Activated CD8-positive, alpha-beta T cell treated with anti-CD3 and anti-CD28 coated beads for 36 hours (primary cell): ENCODE data around the gene ZFHX3. TPM values are rescaled to one million over a fixed set of nuclear protein-coding genes. Genes with fewer than 3 reads are reported as not detected.

Experiments used
- ATAC-seq: fragments of 200-7000 bp; cut with Tn5 transposase; one replicate; pipeline ENCODE4 v1.10.0; 2021; ENCODE audit warnings: mild to moderate bottlenecking, moderate library complexity
- CTCF ChIA-PET: fragments of 350-600 bp; sonication (Branson Sonifier 250); formaldehyde crosslinking; loops from one replicate; lab custom pipeline; 2021; ENCODE audit warnings: antibody characterized with exemption; lab: Charles Lee
- POLR2A ChIA-PET: fragments of 350-600 bp; sonication (Branson Sonifier 250); formaldehyde crosslinking; loops from one replicate; lab custom pipeline; 2021; ENCODE audit warnings: antibody characterized with exemption; lab: Charles Lee
- DNase-seq: peaks from one replicate; pipeline ENCODE4 v3.0.0-alpha.2; 2020
- H3K27ac Mint-ChIP-seq: one replicate; pipeline ENCODE4 v1.8.0; 2021; ENCODE audit warnings: mild to moderate bottlenecking, mixed read lengths
- H3K27me3 Mint-ChIP-seq: one replicate; pipeline ENCODE4 v1.8.0; 2021; ENCODE audit warnings: mixed read lengths
- H3K36me3 Mint-ChIP-seq: one replicate; pipeline ENCODE4 v1.8.0; 2021; ENCODE audit warnings: low read depth, mixed read lengths
- H3K4me1 Mint-ChIP-seq: one replicate; pipeline ENCODE4 v1.8.0; 2021; ENCODE audit warnings: low read depth, mixed read lengths
- H3K4me3 Mint-ChIP-seq: one replicate; pipeline ENCODE4 v1.8.0; 2021; ENCODE audit warnings: mild to moderate bottlenecking, moderate library complexity, mixed read lengths
- H3K9me3 Mint-ChIP-seq: one replicate; pipeline ENCODE4 v1.8.0; 2021; ENCODE audit warnings: mixed read lengths
- intact Hi-C: fragments of 100-400 bp; cut with micrococcal nuclease; formaldehyde crosslinking; loops from one replicate; pipeline ENCODE4 v1.10.0; 2022
- total RNA-seq, 2 experiments: library from RNA; stranded (reverse); gene quantifications; one replicate each; pipeline ENCODE4 v1.2.3, GENCODE V29; 2021
- TF ChIP-seq, protein P1 (sequence below): fragments of 200-600 bp; IDR thresholded peaks from one replicate; pipeline ENCODE4 v1.8.0; 2022; ENCODE audit warnings: antibody characterized with exemption, mild to moderate bottlenecking

ZFHX3 gene
- total RNA-seq, 2 experiments from 2014 or later: 0.16 to 0.25 TPM

DNA sequence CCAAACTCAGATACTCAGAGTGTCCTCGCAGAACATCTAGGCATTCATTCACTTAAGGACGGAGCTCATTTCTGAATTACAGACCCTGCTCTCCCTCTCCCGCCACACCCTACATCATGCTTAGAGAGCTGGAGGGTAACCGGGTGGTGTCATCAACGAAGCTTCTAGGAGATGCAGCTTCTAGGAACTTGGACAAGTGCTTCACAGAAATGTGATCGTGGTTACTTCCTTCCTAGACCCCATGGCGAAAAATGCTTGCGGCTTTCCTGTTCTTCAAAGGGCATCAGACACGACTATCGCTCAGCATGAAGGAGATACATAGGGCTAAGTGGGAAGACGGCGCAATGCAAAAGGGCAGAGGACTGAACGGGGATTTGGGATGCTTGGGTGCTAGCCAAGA, 126.8 kb downstream of the ZFHX3 start:
- Mint-ChIP-seq H3K4me3 (peak overlapping the region; percentile 18), H3K9me3 (no peaks in the 10 kb centered on the region), H3K27me3 (peaks cover 4% of the 10 kb centered on the region), H3K4me1 (peaks cover 13% of the 10 kb centered on the region), H3K27ac (peak overlapping the region; percentile 78), H3K36me3 (peaks cover 1% of the 10 kb centered on the region)
- ChIA-PET POLR2A (no interaction called here), CTCF (interaction anchor here (0.7 kb wide), 1 partner anchor 263 kb away, joined by 3 read pairs; no protein-coding TSS in a partner anchor)
- peak; percentile 66 for DNase-seq
- intact Hi-C loops: no loop called here
- peak; percentile 88 for ATAC-seq
- TF ChIP-seq, protein P1, sequence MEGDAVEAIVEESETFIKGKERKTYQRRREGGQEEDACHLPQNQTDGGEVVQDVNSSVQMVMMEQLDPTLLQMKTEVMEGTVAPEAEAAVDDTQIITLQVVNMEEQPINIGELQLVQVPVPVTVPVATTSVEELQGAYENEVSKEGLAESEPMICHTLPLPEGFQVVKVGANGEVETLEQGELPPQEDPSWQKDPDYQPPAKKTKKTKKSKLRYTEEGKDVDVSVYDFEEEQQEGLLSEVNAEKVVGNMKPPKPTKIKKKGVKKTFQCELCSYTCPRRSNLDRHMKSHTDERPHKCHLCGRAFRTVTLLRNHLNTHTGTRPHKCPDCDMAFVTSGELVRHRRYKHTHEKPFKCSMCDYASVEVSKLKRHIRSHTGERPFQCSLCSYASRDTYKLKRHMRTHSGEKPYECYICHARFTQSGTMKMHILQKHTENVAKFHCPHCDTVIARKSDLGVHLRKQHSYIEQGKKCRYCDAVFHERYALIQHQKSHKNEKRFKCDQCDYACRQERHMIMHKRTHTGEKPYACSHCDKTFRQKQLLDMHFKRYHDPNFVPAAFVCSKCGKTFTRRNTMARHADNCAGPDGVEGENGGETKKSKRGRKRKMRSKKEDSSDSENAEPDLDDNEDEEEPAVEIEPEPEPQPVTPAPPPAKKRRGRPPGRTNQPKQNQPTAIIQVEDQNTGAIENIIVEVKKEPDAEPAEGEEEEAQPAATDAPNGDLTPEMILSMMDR: no peak

DNA sequence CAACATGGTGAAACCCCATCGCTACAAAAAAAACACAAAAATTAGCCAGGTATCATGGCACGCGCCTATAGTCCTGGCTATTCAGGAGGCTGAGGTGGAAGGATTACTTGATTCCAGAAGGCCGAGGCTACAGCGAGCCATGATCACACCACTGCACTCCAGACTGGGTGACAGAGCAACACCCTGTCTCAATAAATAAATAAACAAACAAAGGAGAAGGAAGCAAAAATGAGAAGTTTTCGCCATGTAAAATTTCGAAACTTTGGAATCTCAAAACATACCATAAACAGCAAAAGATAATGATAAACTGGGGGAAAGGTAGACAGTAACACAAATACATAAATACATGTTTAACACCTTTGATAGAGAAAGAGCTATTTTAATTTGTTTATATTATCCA, 130.9 kb downstream of the ZFHX3 start:
- Mint-ChIP-seq H3K27me3 (peaks cover 4% of the 10 kb centered on the region), H3K4me1 (peaks cover 11% of the 10 kb centered on the region), H3K9me3 (no peaks in the 10 kb centered on the region), H3K27ac (no peak overlapping the region), H3K4me3 (no peak overlapping the region), H3K36me3 (peaks cover 1% of the 10 kb centered on the region)
- intact Hi-C loops: no loop called here
- no peak for DNase-seq
- TF ChIP-seq, protein P1: no peak
- ATAC-seq: no peak
- CTCF ChIA-PET: no interaction called here
- POLR2A ChIA-PET: no interaction called here

DNA sequence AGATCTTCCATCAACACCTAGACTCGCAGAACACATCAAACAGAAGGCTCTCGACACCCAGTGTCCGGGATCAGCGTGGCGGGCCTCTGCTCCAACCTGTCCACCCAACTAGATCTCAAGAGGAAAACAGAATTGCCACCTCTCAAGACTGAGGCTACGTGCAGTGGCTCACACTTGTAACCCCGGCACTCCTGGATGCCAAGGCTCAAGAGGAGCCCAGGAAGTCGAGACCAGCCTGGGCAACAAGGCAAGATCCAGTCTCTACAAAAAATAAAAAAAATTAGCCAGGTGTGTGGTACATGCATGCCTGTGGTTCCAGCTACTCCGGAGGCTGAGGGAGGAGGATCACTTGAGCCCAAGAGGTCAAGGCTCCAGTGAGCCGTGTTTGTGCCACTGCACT, 132.6 kb downstream of the ZFHX3 start:
- Mint-ChIP-seq H3K9me3 (no peaks in the 10 kb centered on the region), H3K27me3 (no peaks in the 10 kb centered on the region), H3K4me3 (no peak overlapping the region), H3K36me3 (no peaks in the 10 kb centered on the region), H3K27ac (no peak overlapping the region), H3K4me1 (no peaks in the 10 kb centered on the region)
- DNase-seq (no peak), ATAC-seq (no peak)
- intact Hi-C loops: no loop called here
- ChIA-PET CTCF (no interaction called here), POLR2A (no interaction called here)
- TF ChIP-seq, protein P1: no peak

DNA sequence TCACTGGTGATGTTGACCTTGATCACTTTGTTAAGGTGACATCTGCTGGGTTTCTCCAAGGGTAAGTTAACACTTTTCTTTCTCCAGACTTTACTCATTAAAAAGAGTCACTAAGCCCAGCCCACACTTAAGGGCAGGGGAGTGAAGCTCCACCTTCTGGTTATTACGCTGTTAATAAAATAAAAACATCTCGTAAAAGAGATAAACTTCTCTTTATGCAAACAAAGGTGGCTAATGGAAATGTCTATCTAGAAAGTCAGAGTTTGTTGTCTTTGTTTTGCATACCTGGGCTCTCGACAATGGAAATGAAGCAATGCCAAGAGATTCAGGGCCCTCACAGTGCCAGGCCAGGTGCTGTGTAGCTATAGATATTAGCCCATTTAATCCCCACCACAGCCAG, 134.4 kb downstream of the ZFHX3 start:
- Mint-ChIP-seq H3K27ac (no peak overlapping the region), H3K9me3 (no peaks in the 10 kb centered on the region)

DNA sequence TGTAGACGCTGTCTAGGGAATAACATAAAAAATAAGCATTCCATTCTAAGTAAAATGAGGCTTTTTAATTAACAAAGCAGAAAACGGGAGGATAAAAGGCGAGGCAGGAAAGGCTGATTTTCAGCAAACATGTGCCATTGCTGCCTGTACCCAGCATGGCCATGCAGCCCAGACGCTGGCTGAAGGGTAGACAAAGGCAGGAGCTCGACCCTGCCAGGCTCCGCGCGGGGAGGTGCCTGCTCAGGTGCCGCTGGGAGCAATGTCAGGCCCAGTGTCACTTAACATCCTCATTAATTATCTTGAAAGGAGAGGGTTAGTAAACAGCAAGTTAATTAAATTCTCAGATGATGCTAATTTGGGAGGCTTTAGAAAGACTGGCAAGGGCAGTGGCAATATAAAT, 136.0 kb downstream of the ZFHX3 start:
- Mint-ChIP-seq H3K4me3 (no peak overlapping the region), H3K36me3 (no peaks in the 10 kb centered on the region), H3K27ac (no peak overlapping the region), H3K27me3 (no peaks in the 10 kb centered on the region), H3K9me3 (no peaks in the 10 kb centered on the region), H3K4me1 (no peaks in the 10 kb centered on the region)
- DNase-seq (no peak), ATAC-seq (no peak)
- ChIA-PET CTCF (no interaction called here), POLR2A (no interaction called here)
- intact Hi-C loops: no loop called here
- TF ChIP-seq, protein P1: no peak

More for the DNA sequence above, 134.4 kb downstream of the ZFHX3 start:
- intact Hi-C loops: no loop called here
- no peak for ATAC-seq
- Mint-ChIP-seq H3K27me3 (no peaks in the 10 kb centered on the region), H3K4me3 (no peak overlapping the region), H3K36me3 (no peaks in the 10 kb centered on the region), H3K4me1 (no peaks in the 10 kb centered on the region)
- ChIA-PET CTCF (no interaction called here), POLR2A (no interaction called here)
- no peak for DNase-seq
- TF ChIP-seq, protein P1: no peak
